ENCODE results near the gene ABCC6. TPM values are rescaled to one million over a fixed set of nuclear protein-coding genes. Genes with fewer than 3 reads are reported as not detected.
"Not testable (repeated sequence)": the region's sequence is repeated elsewhere in the genome, so short reads cannot be mapped to it uniquely, and the experiment has no call there.

ABCC6 gene
- total RNA-seq: 1 to 10 TPM in 1 of 4 donors, under 1 TPM in 3; 0.20 to 7.0 (median 0.66) TPM

DNA sequence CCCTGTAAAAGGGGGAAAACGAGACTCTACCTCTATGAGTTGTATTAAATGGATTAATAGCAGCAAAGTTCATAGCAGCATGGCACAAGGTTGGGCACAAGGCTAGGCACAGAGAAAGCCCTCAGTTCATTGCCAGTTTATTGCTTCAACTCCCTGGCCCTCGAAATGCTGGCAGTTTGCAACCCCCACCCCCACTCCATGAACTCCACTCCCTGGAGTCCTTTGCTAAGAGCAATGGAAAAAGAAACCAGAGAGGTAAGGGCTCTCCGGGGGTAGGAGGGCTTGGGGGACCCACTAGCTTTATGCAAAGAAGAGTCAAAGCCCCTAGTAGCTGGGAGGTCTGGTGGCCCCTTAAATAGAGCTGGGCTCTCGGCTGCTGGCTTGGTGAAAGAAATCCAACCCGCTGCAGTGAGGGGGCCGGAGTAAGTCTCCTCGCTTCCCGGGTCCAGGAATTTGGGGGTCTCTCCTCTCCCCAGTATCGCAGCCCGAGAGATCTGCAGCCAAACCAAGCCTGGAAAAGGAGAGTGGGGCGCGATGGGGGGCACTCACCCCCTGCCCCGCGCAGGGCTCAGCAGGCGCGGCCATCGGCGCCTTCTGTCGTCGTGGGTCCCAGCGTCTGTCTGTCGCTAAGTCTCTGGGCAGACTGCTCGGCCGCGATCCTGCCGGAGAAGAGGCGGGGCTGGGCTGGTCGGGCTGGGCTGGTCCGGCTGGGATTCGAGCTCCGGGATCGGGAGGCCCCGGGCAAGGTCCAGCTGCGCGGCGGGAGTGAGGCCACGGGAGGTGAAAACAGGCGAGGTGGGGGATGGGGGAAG, at the start of gene ABCC6:
TSS of gene ABCC6 (minus strand) at position 645 of the 812 bp plus-strand sequence. CDS start at position 585, 60 bp downstream.
- not testable (repeated sequence) for H3K36me3 ChIP-seq; H3K4me1 ChIP-seq; DNase-seq (ENCODE audit: low spot score in 2 of 2); H3K27ac ChIP-seq; H3K9me3 ChIP-seq; H3K27me3 ChIP-seq
- H3K4me3 ChIP-seq: peak within 1 kb of the TSS in 3 of 4 donors; percentile 9 to 30 (median 12)
- 3 to 92% methylated on average over 1 to 16 of the region's 38 CpGs for WGBS, 2 donors

GRCh38 chr16:16272573-16273221, 49.4 kb upstream of the ABCC6 start:
- H3K36me3 ChIP-seq: peaks cover 0 to 12% (median 0%) of the 10 kb centered on the region in 3 donors
- H3K9me3 ChIP-seq; H3K27ac ChIP-seq; H3K4me1 ChIP-seq; H3K4me3 ChIP-seq; DNase-seq (ENCODE audit: low spot score in 2 of 2); H3K27me3 ChIP-seq: not testable (repeated sequence)
- no CpG with 5 or more reads among the region's 14 CpGs for WGBS, 2 donors

GRCh38 chr16:16271658-16272057, 48.4 kb upstream of the ABCC6 start:
- no CpG with 5 or more reads among the region's 8 CpGs for WGBS, 2 donors
- DNase-seq (ENCODE audit: low spot score in 2 of 2); H3K27me3 ChIP-seq; H3K27ac ChIP-seq; H3K4me1 ChIP-seq; H3K4me3 ChIP-seq; H3K9me3 ChIP-seq: not testable (repeated sequence)
- H3K36me3 ChIP-seq: peaks cover 0 to 15% (median 0%) of the 10 kb centered on the region in 3 donors

DNA sequence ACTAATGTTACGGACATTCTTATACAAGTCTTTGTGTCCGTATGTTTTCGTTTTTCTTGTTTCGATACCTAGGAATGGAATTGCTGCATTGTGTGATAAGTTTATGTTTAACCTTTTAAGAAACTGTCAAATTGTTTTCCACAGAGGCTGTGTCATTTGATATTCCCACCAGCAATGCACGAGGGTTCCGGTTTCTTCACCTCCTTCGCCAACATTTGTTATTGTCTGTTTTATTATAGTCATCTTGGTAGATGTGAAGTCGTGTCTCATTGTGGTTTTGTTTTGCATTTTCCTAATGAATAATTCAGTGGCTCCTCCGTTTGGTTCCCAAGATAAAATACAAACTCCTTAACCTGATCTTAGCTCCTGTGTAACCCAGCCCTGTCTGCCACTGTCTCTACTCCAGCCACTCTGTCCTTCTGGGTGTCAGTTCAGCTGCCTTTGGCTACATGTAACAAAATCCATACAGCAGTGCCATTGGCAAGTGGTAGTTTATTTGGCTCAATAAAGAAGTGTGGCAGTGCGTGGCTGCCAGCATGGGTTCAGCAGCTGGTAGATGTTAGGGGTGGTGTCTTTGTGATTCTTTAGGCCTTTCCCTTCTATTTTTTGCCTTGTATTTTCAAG, 45.0 kb upstream of the ABCC6 start:
- WGBS, 2 donors: 90 to 96% methylated on average over 5 to 10 of the region's 10 CpGs
- H3K9me3 ChIP-seq; DNase-seq (ENCODE audit: low spot score in 2 of 2); H3K27me3 ChIP-seq; H3K4me3 ChIP-seq; H3K27ac ChIP-seq; H3K4me1 ChIP-seq: not testable (repeated sequence)
- H3K36me3 ChIP-seq: peaks cover 0 to 15% (median 0%) of the 10 kb centered on the region in 3 donors

GRCh38 chr16:16267708-16268107, 44.4 kb upstream of the ABCC6 start:
- not testable (repeated sequence) for DNase-seq (ENCODE audit: low spot score in 2 of 2); H3K4me3 ChIP-seq; H3K27me3 ChIP-seq; H3K9me3 ChIP-seq; H3K27ac ChIP-seq; H3K4me1 ChIP-seq
- no CpG with 5 or more reads among the region's 3 CpGs for WGBS, 2 donors
- H3K36me3 ChIP-seq: peaks cover 0 to 21% (median 0%) of the 10 kb centered on the region in 3 donors

- DNase-seq (ENCODE audit: low spot score in 2 of 2); H3K27me3 ChIP-seq; H3K27ac ChIP-seq; H3K9me3 ChIP-seq; H3K4me3 ChIP-seq; H3K4me1 ChIP-seq: not testable (repeated sequence)
- WGBS, 2 donors: 90 to 93% methylated on average over 7 of the region's 9 CpGs
- H3K36me3 ChIP-seq: peaks cover 0 to 22% (median 0%) of the 10 kb centered on the region in 3 donors
Observed at GRCh38 chr16:16265044-16265443, 41.8 kb upstream of the ABCC6 start.

GRCh38 chr16:16263947-16264346, 40.7 kb upstream of the ABCC6 start:
- not testable (repeated sequence) for H3K27me3 ChIP-seq; H3K9me3 ChIP-seq; H3K27ac ChIP-seq; DNase-seq (ENCODE audit: low spot score in 2 of 2); H3K4me1 ChIP-seq; H3K4me3 ChIP-seq
- WGBS, 2 donors: 71% methylated on average over 1 of the region's 2 CpGs; no CpG with 5 or more reads in 1 of the 2 donors
- peaks cover 0 to 20% (median 0%) of the 10 kb centered on the region in 3 donors for H3K36me3 ChIP-seq

DNA sequence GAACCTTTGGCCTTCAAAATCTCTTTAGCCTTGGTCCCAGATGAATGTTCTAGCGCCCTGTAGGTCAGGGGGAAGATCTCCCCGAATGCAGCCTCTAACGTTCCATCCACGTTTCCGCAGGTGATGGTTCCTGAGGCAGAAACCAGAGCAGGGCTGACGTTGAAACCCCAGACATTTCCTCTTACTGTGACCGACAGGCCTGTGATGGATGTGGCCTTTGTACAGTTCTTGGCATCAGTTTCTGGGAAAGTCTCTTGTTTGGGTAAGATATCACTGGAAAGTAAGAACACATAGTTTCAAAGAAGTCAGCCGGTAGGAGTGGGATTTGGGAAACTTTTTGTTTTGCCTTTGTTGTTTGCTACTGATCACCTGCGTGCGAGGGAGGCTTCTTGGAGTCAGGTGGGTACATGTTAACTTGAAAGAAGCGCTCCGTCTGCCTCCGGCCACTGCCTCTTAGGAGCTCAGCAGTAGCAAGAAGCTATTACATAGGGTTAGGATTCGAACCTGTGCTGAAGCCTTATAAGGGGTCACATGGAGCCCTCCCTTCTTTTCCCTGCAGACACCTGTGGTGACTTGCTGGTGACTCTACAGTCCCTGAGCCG, 39.8 kb upstream of the ABCC6 start:
- not testable (repeated sequence) for DNase-seq (ENCODE audit: low spot score in 2 of 2); H3K9me3 ChIP-seq; H3K27ac ChIP-seq; H3K4me3 ChIP-seq; H3K27me3 ChIP-seq; H3K4me1 ChIP-seq
- 83 to 90% methylated on average over 7 to 14 of the region's 15 CpGs for WGBS, 2 donors
- H3K36me3 ChIP-seq: peaks cover 0 to 12% (median 0%) of the 10 kb centered on the region in 3 donors

DNA sequence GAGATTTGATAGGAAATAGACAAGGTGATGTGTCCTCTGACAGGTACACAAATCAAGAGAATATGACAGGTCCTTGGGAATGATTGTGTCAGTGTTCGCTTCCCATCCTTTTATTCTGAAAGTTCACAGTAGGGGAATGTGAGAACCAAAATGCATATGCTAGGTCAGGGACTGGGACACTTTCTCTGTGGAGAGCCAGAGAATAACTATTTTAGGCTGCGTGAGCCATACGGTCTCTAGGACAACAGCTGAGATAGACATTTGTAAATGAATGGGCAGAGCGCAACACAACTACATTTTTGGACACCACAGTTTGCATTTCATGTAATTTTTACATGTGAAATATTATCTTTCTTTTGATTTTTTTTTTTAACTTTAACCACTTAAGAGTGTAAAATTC, 36.7 kb upstream of the ABCC6 start:
- not testable (repeated sequence) for H3K27ac ChIP-seq; H3K9me3 ChIP-seq; H3K4me1 ChIP-seq; DNase-seq (ENCODE audit: low spot score in 2 of 2); H3K36me3 ChIP-seq; H3K4me3 ChIP-seq; H3K27me3 ChIP-seq
- WGBS, 2 donors: 100% methylated on average over 1 of the region's 4 CpGs

GRCh38 chr16:16258822-16259221, 35.5 kb upstream of the ABCC6 start:
- not testable (repeated sequence) for H3K27ac ChIP-seq; DNase-seq (ENCODE audit: low spot score in 2 of 2); H3K27me3 ChIP-seq; H3K4me3 ChIP-seq; H3K9me3 ChIP-seq; H3K4me1 ChIP-seq
- 82 to 96% methylated on average over 7 of the region's 7 CpGs for WGBS, 2 donors
- peaks cover 0 to 11% (median 0%) of the 10 kb centered on the region in 3 donors for H3K36me3 ChIP-seq
